ENCODE data around the gene PSMB10.

DNA sequence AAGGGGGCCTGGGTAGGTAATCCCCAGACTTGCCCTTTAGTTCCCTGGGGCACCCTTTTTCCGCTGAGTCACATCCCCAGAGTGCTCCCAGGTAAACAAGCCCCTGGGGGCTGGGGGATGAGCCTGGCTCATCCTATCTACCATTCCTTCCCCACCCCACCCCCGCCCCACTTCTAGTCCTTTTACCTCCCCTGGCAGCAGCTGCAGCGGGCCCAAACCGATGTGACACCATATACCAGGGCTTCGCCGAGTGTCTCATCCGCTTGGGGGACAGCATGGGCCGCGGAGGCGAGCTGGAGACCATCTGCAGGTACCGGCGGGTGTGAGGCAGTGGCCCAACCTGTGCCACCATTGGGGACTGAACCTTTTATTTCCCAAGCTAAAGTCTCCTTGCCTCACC, 51.1 kb downstream of the PSMB10 start:
- TF ChIP-seq, protein P1, sequence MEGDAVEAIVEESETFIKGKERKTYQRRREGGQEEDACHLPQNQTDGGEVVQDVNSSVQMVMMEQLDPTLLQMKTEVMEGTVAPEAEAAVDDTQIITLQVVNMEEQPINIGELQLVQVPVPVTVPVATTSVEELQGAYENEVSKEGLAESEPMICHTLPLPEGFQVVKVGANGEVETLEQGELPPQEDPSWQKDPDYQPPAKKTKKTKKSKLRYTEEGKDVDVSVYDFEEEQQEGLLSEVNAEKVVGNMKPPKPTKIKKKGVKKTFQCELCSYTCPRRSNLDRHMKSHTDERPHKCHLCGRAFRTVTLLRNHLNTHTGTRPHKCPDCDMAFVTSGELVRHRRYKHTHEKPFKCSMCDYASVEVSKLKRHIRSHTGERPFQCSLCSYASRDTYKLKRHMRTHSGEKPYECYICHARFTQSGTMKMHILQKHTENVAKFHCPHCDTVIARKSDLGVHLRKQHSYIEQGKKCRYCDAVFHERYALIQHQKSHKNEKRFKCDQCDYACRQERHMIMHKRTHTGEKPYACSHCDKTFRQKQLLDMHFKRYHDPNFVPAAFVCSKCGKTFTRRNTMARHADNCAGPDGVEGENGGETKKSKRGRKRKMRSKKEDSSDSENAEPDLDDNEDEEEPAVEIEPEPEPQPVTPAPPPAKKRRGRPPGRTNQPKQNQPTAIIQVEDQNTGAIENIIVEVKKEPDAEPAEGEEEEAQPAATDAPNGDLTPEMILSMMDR (IDR thresholded peaks at IDR 0.05) = no peak
- TF ChIP-seq EP300 (IDR thresholded peaks at IDR 0.05) = no peak
